ENCODE data around the gene TRIM44.
"Not testable (repeated sequence)": the region's sequence is repeated elsewhere in the genome, so short reads cannot be mapped to it uniquely, and the experiment has no call there.

Gene TRIM44

DNA sequence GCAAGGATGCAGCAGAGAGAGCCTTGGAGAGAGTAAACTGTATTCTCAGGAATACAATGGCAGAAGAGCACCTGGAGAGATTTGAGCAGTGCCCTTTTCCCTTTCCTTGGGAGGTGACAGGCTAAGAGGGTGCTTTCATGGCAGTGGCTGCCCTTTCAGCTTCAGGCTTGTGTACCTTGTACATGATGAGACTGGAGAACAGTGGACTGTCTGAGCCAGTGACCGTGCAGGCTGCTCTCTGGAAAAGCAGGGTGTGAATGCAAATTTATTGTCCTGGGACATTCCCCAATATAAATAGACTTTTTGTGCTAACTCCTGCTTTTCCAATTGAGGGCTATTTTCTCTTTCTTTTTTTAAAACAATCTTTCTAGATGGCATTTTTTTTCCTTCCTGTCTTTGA, 99.3 kb downstream of the TRIM44 start:
- no peak for DNase-seq

DNA sequence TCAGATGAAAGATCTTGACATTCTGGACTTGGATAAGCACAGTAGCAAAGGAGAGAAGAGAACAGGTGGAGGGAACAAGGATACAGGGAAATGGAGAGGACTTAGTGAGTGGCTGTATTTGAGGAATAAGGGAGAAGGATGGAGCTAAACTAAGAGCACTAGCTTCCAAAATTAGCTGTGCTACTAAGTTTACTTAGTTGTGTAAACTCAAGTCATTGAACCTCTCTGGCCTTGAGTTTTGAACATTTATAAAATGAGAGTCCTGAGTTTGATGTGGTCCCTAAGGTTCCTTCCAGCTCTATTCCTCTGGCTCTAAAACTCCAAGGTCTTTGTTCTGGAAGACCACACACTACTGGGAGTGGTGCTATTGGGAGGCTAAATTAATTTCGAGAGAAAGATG, 100.7 kb downstream of the TRIM44 start:
- no peak for DNase-seq

- no peak for DNase-seq
Measured at GRCh38 chr11:35763765-35764164, 101.2 kb downstream of the TRIM44 start.

- no peak for DNase-seq
Measured at GRCh38 chr11:35764417-35764816, 101.8 kb downstream of the TRIM44 start.

DNA sequence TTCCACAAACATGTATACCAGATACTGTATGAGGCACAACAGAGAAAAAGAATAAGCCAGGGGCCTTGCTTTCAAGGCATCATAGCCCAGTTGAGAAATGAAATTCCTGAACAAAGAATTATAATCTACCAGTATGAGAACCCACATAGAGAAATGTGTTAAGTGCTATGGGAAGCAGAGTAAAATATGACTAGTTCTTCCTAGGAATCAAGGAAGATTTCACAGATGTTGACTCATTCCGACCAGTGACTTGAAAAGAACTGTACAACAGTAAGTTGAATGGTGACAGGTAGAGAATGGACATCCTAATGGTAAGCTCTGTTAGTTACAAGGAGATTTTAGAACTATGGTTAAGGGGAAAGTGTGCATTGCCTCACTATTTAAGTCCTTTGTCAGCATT, 102.6 kb downstream of the TRIM44 start:
- no peak for DNase-seq

- DNase-seq, result no peak
Measured at GRCh38 chr11:35766651-35767050, 104.1 kb downstream of the TRIM44 start.

- not testable (repeated sequence) for DNase-seq
Measured at GRCh38 chr11:35770425-35770824, 107.8 kb downstream of the TRIM44 start.

GRCh38 chr11:35771722-35772121, 109.1 kb downstream of the TRIM44 start:
- DNase-seq, result no peak

GRCh38 chr11:35777241-35777640, 114.7 kb downstream of the TRIM44 start:
- DNase-seq, result not testable (repeated sequence)

- DNase-seq, result not testable (repeated sequence)
Measured at GRCh38 chr11:35778943-35779342, 116.4 kb downstream of the TRIM44 start.

DNA sequence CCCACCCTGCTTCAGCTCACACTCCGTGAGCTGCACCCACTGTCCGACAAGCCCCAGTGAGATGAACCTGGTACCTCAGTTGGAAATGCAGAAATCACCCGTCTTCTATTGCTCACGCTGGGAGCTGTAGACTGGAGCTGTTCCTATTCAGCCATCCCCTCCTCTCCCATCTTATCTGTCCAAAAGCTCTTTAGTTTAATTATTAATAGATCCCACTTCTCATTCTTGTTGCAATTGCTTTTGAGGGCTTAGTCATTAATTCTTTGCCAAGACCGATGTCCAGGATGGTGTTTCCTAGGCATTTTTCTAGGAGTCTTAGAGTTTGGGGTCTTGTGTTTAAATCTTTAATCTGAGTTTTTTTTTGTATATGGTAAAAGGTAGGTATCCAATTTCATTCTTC, 116.8 kb downstream of the TRIM44 start:
- DNase-seq, result no peak

DNA sequence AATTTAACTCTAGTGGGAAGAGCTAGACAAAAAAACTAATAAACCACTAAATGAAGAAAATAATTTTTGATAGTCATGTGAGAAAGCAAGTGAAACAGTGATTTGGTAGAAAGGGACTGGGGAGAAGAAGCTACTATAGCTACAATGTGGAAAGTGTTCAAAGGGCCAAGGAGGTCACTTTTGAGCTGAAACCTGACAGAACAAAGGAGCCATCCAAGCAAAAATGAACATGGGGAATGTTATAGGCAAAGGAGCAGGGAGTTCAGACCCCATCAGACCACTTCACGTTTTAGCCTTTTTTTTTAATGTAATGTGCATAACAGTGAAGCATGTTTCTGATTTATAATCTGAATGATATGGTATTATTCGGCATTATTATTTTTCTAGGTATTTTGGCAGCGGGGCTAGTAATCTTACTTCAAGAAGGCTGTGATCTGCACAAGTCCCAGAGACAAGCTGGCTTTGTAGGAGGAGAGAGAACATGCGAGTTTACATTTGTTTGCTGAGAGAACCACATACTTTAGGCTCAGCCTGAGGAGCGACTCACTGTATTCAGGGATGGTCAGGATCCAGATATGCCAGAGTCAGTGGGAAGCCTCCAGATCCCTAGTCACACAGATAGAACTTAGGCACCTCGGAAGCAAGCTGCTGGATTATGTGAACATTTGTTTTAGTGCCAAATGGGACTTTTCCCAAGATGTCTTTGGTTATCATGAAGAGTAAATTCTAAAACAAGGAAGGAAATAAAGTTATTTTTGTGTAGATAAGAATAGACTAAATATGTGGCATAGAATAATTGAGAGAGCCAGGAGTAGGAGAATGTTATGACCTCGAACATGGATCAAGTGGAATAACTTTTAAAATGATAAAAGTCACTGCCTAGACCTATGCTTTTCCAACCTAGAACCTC, 118.6 kb downstream of the TRIM44 start:
- no peak for DNase-seq

GRCh38 chr11:35781861-35782470, 119.4 kb downstream of the TRIM44 start:
- DNase-seq, result no peak

- no peak for DNase-seq
Measured at GRCh38 chr11:35783809-35784208, 121.2 kb downstream of the TRIM44 start.

DNA sequence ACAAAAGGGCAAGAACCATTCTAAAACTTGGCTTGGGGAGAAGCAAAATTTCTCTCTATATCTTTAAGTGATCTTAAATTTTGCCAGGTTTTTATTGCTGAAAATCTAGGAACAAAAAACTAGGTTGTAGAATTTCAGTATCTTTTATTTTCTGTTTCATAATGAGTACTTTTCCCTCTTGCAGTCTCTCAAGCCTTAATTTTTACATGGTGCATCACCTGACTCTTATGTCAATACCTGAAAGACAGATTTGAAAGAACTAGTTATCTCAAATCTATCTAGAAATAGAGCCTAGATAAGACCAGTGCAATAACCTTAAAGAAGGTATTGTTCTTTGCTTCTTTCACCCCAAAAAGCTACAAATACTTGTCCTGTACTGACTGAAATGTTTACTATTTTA, 122.1 kb downstream of the TRIM44 start:
- DNase-seq, result no peak

DNA sequence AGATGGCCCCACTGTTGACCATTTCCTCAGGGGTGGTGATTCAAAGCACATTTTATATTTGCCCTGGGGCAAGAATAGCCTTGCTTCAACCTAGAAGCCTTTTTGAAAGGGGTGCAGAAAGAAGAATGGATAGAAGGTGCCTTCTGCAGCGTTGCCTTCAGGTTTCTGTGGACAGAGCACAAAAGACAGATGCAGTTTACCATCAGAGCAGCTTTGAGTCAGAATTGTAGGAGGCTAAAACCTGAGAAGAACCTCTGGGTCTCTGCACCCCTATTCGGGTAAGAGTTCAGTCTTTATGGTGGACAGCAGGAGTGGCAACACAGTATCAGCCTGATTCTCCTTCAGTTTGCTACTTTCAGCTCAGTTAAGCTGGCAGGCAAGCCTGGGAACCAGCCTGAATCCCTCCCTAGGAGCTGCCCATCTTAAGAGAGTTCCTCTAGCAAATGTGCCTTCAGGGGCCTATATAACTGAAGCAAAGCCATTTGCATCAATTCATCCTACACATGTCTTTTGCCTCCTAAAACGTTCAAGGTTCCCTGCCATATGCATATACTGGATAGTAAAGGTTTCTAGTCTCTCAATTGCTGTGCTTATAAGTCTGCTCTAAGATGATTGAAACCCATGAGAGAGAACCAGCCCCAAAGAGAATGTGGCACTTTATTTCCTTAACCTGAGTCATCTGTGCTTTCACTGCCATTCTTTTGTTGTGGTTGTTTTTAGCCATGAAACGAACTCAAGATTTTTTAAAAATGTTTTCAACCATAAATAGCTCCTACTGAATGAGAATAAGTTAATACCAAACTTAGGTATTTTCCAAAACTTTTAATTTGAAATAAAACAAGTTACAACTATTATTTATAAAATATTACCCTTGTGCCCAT, 123.0 kb downstream of the TRIM44 start:
- no peak for DNase-seq

- no peak for DNase-seq
Measured at GRCh38 chr11:35786188-35786587, 123.6 kb downstream of the TRIM44 start.

- DNase-seq, result no peak
Measured at GRCh38 chr11:35787013-35787504, 124.5 kb downstream of the TRIM44 start.

DNA sequence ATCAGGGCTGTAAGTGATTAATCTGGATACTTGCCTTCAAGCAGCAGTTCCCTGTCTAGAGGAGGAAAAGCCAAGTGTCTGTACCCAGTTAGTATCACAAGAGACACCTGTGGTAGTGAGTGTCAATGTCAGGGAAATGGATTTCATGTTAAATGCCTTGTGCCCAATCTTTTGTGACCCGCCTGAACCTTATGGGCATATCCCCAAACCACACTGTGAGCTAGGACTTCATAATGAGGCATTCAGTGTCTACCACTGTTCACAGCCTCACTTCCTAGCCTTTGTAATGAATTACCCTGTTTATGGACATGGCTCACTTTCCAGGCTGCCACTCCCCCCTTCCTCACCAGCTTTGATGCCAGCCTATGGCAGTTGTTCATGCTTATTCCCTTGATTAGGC, 125.1 kb downstream of the TRIM44 start:
- DNase-seq, result no peak

GRCh38 chr11:35791088-35791958, 128.7 kb downstream of the TRIM44 start:
- no peak for DNase-seq

- no peak for DNase-seq
Measured at GRCh38 chr11:35792148-35792845, 129.7 kb downstream of the TRIM44 start.

DNA sequence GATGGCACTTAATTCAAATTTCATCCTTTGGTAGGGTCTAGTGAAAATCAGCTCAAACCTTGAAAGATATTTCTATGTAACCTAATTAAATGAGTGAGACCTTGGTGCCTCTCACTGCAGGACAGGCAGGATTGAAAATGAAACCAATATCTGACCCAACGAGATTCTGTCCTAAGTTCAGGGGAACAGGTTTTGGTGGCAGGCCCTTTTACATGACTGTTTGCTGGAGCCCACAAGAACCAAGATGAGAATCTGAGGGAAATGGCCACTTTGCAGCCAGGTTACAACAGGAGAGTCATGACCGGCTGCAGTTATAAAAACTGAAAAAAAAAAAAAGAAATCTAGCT, 130.2 kb downstream of the TRIM44 start:
- no peak for DNase-seq

Measured in MV-4-11 (cell line).